Measurements from ENCODE around the gene MACROD2.
A peak's percentile ranks its signal among the peaks of the same experiment; 100 is the strongest.

Gene MACROD2

DNA sequence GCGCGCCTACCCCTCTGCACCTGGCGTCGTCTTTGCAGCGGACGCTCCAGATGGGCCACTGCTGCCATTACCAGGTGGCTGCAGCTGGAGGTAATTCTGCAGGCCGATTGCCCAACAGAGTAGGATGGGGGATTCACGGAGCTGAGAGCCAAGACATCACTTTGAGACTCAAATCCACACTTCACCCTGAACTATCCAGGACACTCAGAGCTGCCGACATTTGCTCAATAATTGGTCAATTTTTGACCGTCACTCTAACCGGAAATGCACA is 1037.0 kb downstream of the MACROD2 start:
- no peak for FAIRE-seq

DNA sequence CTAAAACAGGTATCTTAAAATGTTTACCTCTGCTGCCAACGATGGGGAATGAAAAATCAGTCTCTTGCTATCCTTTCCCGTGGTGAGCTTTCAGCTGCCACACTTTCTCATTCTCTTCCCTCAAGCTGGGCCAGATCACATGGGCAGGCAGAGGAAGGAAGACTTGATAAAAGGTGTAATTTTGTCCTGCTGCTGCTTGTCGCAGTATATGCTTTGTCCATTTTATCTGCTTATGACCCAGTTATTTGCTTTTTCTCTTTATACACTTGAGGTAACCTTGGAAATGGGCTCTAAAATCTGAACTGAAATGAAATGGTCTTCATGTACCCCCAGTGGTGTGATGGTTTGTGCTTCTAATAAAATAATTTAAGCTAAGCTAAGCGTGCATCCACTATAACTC is 1038.0 kb downstream of the MACROD2 start:
- FAIRE-seq = no peak

DNA sequence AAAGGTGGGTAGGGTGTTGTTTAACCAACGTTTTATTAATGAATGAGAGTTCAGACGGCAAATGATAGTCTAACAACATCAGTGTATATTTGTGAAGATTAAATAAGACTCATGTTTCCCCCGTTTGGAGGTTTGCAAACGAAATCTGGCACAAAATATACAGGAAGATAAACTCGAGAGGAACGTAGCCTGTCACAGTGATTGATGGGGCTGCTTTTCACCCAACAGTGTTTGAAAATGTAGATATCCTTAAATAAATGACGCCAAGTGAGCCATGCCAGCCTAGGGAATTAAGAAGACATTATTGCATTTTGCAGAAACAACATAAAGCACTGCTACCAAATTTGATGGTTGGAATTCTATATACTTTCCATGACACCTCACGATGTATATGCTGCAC is 1038.6 kb downstream of the MACROD2 start:
- FAIRE-seq = no peak

DNA sequence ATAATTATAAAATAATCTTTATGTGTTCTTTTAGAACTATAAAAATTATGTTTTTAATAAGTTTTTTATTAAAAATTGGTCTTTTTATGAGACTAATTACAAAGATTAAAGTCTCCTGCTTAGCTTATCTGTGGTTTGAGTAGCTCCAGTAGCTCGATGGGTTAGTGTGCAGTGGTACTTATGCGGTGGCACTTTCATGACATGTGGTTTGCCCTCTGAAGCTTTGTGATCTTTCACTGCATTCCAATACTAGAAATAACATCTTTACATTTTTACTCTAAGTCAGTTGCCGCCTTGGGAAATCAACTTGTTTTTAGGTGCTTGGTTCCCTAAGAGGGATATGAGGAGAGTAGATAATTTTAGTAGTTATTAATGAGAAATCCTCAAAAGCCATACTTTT is 1041.6 kb downstream of the MACROD2 start:
- FAIRE-seq = peak; percentile 62

DNA sequence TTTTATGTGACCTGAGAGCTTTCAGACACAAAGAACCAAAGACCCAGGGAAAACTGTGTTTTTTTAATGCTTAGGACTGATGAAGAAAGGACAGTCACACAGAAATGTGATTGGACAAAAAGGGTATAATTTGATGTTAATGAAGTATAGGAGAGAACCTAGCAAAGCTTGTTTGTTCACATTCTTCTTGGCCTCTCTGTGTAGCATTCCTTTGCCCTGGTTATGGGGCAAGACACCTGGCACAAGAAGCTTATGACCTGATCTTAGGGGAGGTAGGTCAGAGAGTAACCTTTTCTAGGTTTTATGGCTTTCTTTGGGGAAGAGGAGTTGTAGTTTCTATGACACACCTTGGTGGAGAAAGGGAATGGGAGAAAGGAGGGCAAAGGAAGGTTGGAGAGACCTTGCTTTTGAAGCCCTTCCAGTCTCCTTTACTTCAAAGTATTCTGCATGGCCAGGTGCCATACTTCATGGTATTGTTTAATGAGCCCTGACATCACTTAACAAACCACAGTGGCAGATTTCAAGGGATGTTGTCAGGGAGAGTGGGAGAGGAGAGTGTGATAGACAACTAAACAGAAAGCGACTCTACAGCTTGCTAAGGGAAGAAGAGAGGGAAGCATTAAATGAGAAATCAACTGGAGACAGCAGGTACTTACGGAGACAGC is 1043.9 kb downstream of the MACROD2 start:
- no peak for FAIRE-seq

DNA sequence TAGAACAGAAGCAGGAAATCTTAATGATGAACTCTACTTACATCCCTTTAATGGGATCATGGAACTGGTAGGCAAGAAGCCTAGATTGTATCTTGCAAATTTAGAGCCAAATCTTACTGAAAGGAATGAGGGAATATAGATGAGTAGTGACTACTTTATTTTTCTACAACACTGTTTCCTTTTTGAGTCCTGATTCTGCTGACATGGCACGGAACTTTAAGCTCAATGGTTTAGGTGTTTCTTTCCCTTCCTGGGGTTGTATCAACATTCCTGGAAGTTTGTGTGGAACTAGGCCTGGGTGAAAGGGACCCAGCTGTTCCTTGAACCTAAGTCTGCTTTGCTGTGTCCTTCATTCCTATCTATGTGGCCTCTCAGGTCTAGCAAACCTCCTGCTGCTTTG is 1047.4 kb downstream of the MACROD2 start:
- FAIRE-seq = no peak

DNA sequence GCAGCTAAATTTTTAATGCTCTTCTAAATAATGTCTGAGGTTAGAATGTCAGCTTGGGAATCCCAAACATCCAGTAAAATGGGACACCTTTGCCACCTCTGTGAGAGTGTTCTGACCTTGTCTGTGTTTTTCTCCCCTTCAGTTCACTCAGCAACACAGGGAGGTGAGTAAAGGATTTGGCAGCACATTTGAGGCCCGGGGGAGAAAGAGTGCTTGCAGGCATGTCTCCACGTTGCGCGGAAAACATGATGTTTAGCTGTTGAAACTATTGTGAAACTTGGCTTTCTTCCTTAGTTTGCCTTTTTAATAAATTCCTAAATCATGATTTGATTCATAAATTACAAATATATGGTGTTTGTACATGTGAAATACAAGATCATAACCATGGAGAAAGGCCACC is 1049.9 kb downstream of the MACROD2 start:
- FAIRE-seq = no peak

DNA sequence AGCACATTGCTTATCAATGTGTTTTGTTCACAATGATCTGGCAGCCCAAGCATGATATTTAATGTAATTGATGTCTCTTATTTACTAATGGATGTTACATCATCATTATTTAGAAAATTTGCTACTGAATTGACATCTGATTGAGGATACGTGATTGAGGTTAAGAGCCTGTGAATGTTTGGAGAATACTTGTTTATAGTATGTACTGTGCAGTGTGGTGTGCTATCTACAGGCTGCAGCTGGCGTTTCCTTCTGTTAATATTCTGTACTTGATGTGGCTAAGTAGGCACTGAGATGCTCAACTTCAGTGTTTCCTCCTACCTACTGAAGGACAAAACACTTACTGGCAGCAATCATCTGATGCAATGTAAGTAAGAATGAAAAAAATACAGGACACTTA is 1051.7 kb downstream of the MACROD2 start:
- no peak for FAIRE-seq

DNA sequence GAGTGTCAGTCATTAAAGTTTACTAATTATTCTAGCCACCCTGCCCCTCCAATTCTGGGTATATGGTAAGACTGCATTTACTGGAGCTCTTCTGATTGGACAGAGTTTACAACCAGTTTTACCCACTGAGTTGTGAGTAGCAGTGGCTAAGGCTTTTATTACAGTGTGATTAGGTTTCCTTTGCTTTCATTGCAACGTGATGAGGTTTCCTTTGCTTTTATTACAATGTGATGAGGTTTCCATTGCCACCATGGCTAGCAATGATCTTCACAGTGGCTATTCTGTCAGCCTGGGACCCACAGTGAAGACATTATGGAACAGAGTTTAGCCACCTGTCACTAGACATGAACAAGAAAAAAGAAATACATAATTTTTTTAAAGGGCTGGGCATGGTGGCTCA is 1052.3 kb downstream of the MACROD2 start:
- FAIRE-seq = no peak

DNA sequence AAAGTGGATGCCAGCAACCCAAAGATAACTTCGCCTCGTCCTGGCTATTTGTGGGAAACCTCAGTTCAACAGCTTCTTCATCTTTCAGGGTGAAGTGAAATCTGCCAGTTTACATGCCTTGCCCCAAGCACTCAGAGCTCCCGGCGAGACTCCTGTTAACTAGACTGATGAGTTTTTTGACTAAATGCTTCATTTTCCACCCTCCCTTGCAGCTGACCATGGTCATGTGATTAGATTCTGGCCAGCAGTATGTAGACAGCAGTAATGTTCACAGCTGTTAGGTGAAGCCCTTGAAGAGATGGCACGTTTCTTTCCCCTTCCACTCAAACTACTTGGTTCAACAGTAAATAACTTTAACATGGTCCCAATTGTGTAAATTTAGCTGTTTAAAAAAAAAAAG is 1060.9 kb downstream of the MACROD2 start:
- no peak for FAIRE-seq

DNA sequence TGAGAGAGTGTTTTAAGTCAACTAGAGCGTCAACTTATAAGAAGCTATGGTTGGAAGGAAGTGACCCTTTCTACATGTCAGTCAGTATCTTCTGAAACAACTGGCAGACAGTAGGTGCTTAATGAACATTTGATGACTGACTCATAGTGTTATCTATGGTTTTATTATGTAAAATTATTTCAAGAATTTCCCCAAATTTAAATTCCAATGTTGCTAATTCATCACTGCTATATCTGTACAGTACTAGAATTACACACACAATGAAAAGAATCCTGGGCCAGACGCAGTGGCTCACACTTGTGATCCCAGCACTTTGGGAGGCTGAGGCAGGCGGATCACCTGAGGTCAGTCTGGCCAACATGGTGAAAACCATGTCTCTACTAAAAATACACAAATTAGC is 1063.5 kb downstream of the MACROD2 start:
- FAIRE-seq = no peak

DNA sequence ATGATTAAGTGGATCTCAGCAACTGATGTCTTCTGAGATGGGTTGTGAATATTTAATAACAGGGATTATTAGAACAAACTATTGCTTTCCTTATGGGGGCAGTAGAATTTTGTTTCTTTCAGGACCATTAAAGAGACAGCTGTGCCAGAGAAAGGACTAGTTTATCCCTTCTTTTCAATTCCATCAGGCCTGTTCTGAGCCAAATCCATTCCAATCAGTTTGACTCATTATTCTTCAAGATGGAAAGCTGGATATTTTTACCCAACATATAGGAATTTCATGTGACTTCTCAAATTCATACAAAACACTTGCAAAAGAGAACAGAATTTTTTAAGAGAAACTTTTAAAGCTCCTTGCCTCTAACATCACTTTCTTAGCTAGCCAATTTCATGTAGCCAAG is 1064.1 kb downstream of the MACROD2 start:
- no peak for FAIRE-seq

DNA sequence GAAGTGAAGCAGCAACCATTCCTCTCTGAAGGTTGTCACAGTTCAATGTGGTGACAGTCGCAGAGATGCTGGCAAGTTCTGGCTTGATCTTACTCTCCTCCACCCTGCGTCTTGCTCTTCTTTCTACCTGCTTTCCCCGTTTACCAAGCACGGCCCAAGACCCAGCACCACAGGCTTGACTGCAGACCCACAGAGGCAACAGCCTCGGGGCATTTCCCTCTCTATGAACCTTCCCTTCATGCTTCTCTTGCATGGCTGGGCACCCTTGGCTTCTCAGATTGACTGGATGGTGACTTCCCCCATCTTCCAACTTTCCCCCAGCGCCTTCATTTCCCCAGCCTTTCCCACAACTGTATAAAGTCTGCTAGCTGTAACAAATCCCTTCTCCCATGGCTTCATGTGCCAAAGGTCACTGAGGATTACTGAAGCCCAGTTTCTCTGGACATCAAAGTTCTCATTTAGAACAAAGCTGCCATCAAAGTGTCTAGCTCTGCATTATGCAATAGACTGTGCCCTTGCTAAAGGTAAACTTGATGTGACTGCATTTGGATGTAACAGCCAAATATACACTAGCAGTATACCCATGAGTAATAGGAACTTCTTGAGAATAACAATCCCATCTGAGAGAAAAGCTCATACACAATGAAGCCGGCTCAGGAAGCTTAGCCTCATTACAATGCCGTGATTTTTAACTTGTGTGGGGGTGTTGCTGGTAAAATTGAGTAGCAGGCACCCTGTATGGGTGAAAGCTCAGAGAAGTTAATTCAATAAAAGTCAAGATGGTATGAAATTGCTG is 1065.1 kb downstream of the MACROD2 start:
- no peak for FAIRE-seq

DNA sequence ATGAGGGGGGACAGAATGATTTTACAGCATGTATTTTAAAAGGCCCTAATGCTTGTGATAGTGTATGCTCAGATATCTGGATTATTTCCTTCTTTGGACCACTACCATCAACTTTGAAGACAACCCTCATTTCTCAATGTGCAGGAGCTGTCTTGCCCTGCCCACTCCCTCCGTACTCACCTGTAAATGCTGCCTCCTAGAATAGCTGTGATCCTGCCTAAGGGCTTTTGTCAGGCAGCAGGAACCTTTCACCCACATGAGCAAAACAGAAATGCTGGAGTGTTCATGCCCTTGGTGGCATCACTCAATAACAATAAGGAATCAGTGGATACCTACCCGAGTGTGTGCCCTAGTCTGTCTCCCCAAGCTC is 1065.7 kb downstream of the MACROD2 start:
- FAIRE-seq = no peak

DNA sequence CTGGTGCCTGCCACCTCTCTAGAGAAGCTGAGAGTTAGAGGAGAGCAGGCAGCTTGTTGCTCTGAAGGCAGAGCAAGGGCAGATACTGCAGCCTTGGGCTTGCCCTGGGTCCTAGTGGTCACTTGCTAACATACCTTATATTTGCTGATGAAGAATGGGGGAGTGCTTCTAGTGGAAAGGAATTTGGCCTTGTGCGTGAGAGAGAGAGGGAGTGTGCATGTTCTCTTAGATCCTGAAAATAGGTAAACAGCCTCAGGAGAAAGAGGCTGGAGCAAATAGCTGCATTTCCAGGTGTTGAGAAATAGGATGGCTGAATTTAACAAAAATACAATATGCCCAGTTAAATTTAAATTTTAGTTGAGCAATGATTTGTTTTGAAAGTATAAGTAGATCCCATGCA is 1066.6 kb downstream of the MACROD2 start:
- FAIRE-seq = no peak

DNA sequence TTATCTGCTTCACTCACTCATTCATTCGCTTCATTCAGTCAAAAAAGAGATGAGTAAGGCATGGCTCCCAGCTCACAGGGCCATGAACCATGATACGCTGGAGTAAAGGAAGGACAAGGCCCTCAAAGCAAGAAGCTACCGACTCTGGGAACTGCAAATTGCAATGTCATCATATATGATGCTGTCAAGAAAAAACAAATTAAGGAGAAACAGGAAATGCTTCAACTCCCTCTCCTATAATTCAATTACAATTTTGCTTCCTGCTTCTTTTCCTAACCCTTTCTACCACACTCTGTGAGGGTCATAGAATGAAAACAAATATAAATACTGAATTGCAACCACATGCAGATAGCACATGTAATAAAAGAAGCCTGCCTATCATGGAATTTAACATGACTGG is 1067.8 kb downstream of the MACROD2 start:
- FAIRE-seq = no peak

DNA sequence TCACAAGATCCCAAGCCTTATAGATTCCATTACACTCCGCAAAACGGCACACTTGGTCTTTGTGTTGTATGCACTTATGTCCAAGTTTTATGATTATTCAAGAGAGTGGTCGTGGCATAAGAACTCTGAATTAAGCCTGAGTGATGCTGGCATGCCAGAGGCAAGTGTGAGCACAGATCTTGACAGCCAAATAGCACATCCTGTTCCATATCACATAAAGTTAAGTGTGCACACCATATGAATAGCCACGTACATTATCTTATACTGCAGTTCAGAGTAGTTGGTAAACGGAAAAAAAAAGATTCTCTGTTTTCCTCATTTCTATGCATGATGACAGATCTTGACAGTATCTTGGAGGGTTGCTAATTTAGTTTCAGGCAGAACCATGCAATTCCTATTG is 1069.4 kb downstream of the MACROD2 start:
- no peak for FAIRE-seq

DNA sequence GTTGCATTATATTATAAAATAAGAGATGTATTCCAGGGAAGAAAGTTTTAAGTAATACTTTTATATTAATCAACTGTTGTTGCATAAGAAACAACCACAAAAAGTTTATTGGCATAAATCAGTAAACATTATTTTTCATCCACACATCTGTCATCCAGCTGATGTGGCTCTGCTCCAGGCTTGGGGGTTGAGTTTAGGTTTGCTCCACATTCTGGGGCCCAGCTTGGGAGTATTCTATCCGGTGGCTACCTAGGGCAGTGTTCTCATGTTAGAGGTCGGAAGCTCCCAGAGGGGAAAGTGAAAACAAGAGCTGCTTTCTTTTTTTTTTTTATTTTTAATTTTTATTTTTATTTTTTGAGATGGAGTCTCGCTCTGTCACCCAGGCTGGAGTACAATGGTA is 1070.5 kb downstream of the MACROD2 start:
- no peak for FAIRE-seq

DNA sequence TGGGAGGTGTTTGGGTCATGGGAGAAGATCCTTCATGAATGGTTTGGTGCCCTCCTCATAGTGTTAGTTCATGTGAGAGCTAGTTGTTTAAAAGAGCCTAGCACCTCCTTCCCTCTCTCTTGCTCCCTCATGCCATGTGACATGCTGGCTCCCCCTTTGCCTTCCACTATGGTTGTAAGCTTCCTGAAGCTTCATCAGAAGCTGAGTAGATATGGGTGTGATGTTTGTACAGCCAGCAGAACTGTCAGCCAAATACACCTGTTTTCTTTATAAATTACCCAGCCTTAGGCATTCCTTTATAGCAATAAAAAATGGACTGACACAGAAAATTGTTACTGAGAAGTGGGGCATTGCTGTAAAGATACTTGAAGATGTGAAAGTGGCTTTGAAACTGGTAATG is 1073.2 kb downstream of the MACROD2 start:
- FAIRE-seq = no peak

DNA sequence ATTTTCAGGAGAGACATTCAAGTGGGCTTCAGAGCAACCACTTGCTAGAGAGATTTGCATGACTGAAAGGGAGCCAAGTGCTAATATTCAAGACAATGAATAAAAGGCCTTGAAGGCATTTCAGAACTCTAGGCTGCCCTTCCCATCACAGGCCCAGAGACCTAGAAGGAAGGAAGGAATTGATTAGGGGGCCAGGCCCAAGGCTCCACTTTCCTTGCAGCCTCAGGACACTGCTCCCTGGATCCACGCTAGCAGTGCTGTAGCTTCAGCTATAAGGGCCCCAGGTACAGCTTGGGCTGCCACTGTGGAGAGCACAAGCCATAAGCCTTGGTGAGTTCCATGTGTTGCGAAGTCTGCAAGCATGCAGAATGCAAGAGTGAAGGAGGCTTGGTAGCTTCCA is 1074.0 kb downstream of the MACROD2 start:
- FAIRE-seq = no peak

DNA sequence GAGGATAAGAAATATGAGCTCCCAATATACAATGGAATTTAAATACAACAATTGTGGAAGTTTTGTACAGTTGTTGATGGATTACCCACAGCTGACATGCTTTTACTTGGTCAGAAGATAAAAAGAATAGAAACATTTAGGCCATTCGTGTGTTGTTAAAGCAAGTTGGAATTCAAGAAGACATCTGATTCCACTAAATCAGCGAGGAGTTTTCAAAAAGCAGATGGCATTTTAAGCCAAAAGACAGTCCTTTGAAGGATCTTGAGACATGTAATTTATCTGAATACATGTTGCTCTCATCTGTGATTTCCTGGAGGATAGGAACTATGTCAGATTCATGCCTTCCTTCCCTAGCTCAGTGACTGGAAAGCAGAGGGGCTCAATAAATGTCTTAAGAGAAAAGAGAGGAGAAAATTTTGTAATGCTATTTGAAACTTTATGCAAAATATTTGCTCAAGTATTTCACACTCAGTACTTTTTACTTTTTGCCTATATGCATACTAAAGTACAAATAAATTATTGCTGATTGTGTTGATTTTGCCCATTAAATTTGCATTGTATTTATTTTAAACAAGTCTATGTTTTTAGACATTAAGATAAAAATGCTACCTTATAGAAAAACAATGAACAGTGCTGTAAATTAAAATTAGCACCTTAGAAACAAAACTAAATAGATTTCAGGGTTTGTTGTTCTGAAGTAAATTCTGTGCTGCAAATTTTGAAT is 1075.9 kb downstream of the MACROD2 start:
- no peak for FAIRE-seq

DNA sequence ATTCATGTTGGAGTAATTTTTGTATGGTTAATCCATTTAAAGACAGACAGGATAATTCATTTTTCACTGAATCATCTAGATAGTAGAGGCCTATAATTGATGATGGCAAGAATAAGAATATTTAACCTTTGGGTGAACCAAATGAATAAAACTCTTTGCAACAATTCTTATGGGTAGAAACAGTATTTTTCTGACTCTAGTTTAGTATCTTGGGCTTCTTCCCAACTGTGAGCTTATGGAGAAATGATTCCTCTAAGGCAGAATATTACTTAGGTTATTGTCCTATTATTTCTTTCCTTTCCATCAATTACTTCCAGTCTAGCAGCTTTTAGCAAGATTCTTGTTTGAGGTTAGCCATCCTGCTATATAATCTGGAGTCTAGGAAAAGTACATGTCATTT is 1077.0 kb downstream of the MACROD2 start:
- FAIRE-seq = no peak

DNA sequence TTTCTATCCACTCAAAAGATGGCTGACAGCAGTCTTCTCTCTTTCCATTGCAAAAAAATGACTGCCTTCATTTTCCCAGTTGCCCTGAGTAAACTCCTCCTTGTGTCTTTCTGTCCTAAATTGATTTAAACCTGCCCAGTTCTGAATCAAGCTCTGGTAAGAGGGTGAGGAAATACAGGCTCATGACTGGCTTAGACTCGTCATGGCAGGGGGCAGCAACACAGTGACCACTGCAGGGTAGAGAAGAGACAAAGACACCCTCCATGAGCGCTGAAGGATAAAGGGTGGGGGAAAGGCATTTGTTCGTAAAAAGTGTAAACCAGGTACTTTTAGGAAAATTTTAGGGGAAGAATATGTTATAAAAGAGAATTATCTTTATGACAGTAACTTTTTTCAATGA is 1080.3 kb downstream of the MACROD2 start:
- no peak for FAIRE-seq

DNA sequence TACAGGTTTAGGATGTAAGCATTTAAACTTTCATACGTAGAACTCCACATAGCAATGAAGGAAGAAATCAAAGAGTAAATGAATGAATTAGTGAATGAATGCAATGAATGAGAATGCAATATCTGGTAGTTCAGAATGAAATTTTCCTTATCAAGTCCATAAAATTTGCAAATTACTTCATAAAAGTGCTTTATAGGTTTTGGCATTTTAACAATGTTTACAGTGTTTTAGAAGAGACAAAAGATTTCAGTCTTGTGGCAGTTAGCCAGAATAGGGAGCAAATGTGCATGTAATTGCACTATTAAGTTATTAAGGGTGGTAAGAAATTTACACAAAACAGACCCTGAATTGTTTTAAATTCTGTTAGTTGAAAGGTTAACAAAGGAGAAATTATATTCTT is 1081.5 kb downstream of the MACROD2 start:
- no peak for FAIRE-seq

Measured in G401.6 (cell line).